ENCODE measurements around the gene HRAS.
A peak's percentile ranks its signal among the peaks of the same experiment; 100 is the strongest.

Gene HRAS

GRCh38 chr11:567011-567628 is 31.7 kb upstream of the HRAS start:
- DNase-seq, result no peak

DNA sequence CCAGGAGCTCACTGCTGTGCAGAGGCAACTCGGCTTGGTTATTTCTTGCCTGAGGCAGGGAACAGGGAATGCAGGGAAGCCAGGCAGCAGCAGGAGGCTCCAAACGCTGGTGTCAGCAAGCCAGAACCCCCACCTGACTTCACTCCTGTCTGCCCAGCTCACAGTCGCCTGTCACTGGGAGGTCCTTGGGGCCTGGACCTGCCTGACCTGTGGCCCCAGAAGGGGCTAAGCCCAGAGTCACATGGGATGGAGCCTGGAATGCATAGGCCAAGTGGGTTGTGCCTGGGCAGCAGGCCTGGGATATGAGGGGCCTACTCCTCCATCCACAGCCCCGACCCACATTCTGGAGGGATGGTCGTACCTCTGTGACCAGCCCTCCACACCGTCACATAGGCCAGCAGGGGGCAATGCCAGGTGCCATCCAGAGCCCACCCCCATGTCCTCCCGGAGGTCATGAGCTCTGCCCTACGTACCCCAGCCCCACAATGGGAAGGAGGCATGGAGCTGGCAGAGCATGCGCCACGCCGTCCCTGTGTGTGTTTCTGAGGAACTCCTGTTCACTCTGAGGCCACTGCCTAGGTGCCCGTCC is 30.6 kb upstream of the HRAS start:
- no peak for DNase-seq

- DNase-seq, result no peak
Observed at GRCh38 chr11:563812-564578, 28.6 kb upstream of the HRAS start.

DNA sequence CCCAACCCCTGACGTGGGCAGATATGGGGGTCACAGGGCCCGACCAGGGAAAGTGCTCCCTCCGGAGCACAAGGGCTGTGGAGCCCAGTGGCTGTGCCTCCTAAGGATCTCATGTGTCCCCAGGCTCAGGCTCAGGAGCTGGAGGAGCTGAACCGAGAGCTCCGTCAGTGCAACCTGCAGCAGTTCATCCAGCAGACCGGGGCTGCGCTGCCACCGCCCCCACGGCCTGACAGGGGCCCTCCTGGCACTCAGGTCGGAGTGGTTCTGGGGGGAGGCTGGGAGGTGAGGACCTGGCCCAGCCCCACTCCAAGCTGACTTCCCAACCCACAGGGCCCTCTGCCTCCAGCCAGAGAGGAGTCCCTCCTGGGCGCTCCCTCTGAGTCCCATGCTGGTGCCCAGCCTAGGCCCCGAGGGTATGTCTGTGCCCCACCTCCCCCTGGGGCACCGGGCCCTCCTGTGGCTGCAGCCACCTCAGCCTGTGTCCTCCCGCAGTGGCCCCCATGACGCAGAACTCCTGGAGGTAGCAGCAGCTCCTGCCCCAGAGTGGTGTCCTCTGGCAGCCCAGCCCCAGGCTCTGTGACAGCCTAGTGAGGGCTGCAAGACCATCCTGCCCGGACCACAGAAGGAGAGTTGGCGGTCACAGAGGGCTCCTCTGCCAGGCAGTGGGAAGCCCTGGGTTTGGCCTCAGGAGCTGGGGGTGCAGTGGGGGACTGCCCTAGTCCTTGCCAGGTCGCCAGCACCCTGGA is 27.9 kb upstream of the HRAS start:
- no peak for DNase-seq

DNA sequence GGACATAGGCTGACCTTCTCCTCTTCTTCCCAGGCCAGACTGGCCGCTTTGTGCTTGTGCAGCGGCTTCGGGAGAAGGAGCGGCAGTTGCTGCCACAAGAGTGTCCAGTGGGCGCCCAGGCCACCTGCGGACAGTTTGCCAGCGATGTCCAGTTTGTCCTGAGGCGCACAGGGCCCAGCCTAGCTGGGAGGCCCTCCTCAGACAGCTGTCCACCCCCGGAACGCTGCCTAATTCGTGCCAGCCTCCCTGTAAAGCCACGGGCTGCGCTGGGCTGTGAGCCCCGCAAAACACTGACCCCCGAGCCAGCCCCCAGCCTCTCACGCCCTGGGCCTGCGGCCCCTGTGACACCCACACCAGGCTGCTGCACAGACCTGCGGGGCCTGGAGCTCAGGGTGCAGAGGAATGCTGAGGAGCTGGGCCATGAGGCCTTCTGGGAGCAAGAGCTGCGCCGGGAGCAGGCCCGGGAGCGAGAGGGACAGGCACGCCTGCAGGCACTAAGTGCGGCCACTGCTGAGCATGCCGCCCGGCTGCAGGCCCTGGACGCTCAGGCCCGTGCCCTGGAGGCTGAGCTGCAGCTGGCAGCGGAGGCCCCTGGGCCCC is 26.8 kb upstream of the HRAS start:
- DNase-seq, result no peak

GRCh38 chr11:561148-562003 is 26.0 kb upstream of the HRAS start:
- DNase-seq, result no peak

DNA sequence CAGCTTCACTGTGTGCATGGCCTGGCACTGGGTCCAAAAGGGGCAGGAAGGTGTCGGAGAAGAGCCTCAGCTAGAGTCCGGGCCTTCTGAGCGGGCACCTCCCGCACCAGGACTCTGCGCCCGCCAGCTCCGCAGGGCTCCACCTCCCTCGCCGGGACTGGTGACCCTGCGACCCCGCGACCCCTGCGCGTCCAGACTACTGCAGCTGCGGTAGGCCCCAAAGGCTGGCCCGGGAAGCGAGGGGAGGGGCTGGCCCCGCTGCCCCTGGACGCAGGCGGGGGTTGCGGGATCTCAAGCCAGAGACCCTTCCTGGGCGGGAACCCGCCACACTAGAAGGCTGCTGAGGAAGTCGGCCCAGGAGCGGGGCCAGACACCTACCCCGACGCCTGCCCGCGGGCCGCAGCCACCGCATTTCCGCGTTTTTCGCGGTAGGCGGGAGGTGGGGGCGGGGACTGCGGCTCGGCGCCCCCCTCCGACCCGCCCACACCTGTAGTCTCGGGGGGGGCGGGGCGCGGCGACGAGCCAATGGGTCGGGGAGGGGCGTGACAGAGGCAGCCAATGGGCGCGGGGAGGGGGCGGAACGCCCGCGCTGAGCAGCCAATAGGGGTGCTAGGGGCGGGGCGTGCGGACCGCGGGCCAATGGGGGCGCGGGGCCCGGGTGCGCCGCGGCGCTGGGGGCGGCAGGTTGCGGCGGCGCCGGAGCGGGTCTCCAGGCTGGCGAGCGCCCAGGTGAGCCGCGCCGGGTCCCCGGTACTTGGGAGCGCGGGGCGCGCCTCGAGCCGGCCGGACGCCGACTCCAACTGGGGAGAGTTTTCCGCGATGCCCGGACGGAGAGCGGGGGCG is 25.1 kb upstream of the HRAS start, which contains the start of the genes LMNTD2 and RASSF7:
TSS of gene LMNTD2 (minus strand) at position 434 of the 843 bp plus-strand sequence. CDS start at position 412, 22 bp downstream.
TSS of gene RASSF7 (plus strand) at position 666 of the 843 bp plus-strand sequence. CDS start 799 bp downstream, outside the sequence.
- peak; percentile 95 for DNase-seq

DNA sequence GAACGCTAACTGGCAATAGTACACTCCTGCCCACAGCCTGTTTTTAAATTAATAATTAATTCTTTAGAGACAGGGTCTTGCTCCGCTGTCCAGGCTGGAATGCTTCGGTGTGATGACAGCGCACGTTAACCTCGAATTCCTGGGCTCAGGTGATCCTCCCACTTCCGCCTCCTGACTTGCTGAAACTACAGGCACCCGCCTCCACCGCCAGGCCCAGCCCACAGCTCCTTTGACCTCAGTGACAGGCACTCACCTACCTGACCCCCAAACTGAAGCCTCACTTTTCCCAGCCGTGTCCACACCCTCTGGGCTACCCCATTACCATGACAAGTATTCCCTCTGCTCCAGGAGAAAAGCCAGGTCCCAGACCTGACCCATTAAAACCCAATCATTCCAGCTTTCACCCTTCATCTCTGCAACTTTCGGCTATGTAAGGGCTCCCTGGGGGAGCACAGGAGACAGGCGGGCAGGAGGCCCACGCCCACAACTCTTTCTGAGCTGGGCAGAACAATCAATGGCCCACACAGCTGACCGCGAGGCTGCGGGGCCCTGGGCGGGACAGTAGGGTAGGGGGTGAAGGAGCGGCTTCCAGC is 24.4 kb upstream of the HRAS start:
- no peak for DNase-seq

DNA sequence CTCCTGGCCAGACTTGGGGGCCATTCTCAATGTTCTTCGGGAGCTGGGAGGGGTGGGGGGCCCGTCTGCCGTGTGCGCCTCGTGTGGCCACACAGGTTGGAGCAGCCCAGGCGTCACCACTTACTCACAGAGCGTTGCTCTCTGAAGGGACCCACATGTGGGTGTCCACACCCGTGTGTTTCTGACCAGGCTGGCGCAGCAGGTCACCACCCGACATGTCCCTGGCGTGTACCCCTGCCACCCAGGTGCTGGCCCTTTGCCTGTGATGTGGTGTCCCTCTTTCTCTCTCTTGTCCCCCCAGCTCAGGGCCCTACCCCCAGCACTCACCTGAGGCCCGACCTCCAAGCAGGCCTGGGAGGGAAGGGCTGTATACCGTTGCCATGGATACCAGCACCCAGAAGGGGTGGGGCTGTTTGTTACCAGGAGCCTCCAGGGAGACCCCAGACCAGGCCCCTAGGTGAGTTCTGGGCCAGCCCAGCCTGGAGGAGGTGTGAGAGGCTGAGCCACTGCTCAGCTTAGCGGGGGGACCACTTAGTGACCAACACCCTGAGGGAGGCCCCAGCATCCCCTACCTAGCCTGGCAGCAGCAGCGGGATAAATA is 23.7 kb upstream of the HRAS start:
- DNase-seq, result no peak

DNA sequence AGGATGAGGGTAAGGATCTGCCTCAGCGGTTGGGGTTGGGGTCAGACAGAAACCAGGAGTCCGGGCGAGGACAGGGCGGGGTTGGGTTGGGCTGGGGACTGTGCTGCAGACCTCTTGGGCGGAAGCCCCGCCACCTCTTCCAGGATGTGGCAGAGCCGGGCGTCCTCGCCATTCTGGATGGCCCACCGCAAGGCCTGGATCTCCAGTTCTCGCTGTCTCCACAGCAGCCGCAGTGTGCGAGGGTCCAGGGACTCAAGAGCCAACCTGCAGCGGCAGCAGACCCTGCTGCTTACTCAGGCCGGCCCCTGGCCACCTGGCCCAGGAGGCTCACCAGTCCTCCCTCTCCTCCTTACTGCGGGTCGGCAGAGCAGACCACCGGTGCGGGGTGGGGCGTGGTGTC is 23.1 kb upstream of the HRAS start:
- DNase-seq, result no peak

GRCh38 chr11:557328-558132 is 22.2 kb upstream of the HRAS start:
- DNase-seq, result no peak

DNA sequence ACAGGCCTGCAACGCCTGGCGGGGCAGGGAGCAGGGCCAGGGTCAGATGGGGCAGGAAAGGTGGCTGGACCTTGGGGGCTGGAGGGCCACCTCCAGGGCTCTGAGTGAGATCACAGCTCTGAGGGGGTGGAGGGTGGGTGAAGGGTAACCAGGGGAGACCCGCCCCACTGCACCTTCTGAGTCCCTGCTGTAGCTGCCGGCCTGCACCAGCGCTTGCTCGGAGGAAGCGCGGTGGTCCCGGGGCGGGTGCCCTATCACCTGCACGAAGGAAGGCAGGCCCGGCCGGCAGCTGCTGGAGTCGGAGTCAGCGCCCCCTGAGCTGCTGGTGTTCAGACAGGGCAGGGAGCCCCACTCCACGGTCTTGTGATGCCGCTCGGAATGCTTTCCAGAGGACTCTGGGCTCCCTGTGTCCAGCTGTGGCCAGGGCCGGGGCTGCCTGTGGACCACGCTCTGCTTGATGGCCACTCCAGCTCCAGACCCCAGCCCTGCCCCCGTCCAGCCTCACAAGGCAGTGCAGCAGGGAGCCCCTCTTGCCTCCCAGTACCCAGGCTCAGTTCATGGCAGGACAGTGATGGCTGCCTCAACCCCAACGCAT is 21.4 kb upstream of the HRAS start:
- no peak for DNase-seq

- DNase-seq, result no peak
Observed at GRCh38 chr11:555780-556661, 20.6 kb upstream of the HRAS start.

- DNase-seq, result no peak
Observed at GRCh38 chr11:555227-555779, 19.9 kb upstream of the HRAS start.

GRCh38 chr11:554428-555226 is 19.3 kb upstream of the HRAS start:
- peak; percentile 67 for DNase-seq

- no peak for DNase-seq
Observed at GRCh38 chr11:553988-554340, 18.6 kb upstream of the HRAS start.

Data from activated T-cell treated with anti-CD3 and anti-CD28 coated beads for 4 hours (primary cell).